ENCODE data around the gene SULT6B1.

SULT6B1 gene

GRCh38 chr2:37148325-37148724 lies 40.1 kb downstream of the SULT6B1 start:
- TF ChIP-seq CTCF (IDR thresholded peaks at IDR 0.05): no peak

GRCh38 chr2:37146062-37146461 lies 42.4 kb downstream of the SULT6B1 start:
- no peak for TF ChIP-seq CTCF (IDR thresholded peaks at IDR 0.05)

GRCh38 chr2:37143974-37144373 lies 44.5 kb downstream of the SULT6B1 start:
- no peak for TF ChIP-seq CTCF (IDR thresholded peaks at IDR 0.05)

- TF ChIP-seq CTCF (IDR thresholded peaks at IDR 0.05): no peak
Observed at GRCh38 chr2:37142546-37142945, 45.9 kb downstream of the SULT6B1 start.

GRCh38 chr2:37132914-37133313 lies 55.6 kb downstream of the SULT6B1 start:
- no peak for TF ChIP-seq CTCF (IDR thresholded peaks at IDR 0.05)

GRCh38 chr2:37125416-37125815 lies 63.1 kb downstream of the SULT6B1 start:
- no peak for TF ChIP-seq CTCF (IDR thresholded peaks at IDR 0.05)

- no peak for TF ChIP-seq CTCF (IDR thresholded peaks at IDR 0.05)
Observed at GRCh38 chr2:37119157-37119556, 69.3 kb downstream of the SULT6B1 start.
